NOMO-1 treated with DMSO at 0.1 percent for 48 hours (cell line): ENCODE measurements around the gene SGO2.
A peak's percentile ranks its signal among the peaks of the same experiment; 100 is the strongest.
"Not testable (repeated sequence)": the region's sequence is repeated elsewhere in the genome, so short reads cannot be mapped to it uniquely, and the experiment has no call there.

Source experiments
- DNase-seq: peaks from one replicate; lab custom pipeline; 2025; ENCODE audit not compliant: unreplicated experiment; lab: John Stamatoyannopoulos, UW

SGO2 gene

DNA sequence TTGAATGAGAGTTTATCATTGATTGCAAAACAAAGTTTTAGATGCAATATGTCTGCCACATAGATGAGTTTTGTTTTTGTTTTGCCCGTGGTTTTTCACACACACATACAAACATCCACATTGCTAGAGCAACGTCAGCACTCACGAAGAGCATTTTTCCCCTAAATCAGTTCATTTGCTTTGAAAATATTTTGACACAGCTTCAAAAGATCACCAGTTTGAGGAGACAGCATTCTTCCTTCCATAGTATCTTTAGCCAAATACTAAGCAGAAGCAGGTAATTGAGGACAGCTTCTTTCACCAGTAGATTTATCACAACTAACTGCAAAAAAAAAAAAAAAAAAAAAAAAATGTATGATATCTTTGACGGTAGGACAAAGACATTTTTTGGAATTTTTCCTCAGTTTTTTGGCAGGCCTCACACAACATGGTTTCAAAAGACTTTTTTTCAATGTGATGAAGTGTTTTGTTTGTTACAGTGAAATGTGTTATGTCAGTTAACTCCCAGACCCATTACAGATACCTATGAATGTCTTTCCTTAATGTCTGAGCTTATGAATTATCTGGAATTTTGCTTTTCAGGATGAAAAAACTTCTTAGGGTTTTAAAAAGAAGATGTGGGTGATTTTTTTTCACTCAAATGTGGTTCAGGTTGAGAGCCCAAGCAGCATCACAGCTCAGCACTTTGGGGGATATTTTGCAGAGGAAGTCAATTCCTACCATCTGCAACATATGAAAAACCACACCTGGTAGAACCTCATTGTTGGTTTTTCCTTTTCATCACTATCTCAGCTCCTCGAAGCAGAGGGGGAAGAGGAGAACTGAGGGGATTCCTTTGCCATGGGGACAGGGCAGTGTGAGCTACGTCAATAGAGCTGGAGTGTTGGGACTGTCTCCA lies 91.4 kb downstream of the SGO2 start:
- DNase-seq, result no peak

DNA sequence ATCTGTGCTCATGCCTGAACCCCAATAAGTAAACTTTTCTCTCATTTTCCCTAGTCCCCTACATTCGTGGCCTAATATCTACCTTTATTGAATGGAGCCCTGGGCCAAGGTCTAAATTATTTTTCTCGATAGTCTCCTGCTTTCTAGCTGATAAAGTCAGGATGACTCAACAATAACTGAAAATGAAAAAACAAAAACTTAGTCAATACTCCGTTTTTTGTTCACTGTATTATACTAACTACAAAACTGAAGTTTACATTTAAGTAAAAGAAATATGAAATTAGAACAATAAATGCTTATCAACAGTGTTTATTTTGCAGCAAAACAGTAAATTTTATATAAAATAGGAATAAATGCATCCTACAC lies 92.0 kb downstream of the SGO2 start:
- DNase-seq, result no peak

DNA sequence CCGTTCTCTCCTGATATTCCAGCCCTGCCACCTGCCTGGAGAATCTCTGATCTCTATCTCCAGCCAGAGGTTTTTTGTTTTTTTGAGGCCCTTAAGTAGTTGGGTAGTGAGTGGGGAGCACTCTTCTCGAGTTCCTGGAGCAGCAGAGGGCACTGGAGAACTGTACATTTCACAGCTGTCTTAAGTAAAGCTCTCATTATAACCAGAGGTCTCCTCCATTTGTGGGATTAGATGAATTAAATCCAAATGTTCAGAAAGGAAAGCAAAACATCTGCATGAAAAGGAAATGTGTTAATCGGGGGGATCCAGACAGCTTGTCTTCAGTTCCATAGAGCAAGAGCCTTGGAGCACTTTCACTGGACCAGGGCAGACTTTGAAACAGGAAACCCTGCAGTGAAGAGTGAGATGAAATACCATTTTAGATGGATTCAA lies 92.6 kb downstream of the SGO2 start:
- DNase-seq, result peak; percentile 43

DNA sequence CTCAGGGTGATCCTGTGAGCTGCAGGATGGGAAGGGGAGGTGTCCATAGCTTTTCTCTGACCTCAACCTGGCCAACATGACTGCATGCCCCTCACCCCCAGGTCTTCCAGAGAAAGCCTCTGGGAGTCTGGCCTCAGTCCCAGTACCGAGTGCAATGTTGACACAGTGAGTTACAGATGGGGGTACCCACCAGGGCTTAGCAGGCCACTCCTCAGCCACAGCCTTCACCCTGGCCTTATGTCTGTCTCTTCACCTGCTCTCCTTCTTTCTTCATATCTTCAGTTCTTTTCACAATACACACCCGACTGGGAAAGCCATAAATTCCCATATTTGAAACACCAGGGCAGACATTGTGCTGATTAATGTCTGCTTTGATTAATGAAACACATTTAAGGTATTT lies 93.3 kb downstream of the SGO2 start:
- DNase-seq, result no peak

DNA sequence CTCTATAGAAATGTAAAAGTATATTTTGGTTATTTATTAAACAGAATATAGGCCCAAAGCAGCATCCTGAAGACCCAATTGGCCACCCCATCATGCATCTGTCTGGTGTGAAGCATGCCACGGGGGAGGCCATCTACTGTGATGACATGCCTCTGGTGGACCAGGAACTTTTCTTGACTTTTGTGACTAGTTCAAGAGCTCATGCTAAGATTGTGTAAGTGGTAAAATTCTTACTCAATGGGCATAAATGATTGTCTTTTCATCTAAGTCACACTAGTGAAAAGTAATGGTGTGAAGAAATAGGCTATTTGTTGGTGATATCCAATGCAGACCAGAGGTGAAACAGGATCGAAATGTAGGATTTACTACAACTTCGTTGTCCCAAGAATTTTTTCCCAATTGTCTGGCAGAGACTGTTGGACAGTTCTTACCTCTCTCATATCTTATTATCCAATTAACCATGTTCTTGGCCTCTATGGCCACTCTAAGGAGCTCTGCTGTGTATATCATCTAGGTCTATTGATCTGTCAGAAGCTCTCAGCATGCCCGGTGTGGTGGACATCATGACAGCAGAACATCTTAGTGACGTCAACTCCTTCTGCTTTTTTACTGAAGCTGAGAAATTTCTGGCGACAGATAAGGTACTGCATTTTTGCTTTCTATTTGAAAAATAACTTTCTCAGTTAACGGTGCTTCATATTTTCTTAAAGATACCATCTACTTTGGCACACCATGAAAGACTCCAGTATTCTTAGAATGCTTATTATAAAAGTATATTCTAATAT lies 94.8 kb downstream of the SGO2 start:
- peak; percentile 56 for DNase-seq

DNA sequence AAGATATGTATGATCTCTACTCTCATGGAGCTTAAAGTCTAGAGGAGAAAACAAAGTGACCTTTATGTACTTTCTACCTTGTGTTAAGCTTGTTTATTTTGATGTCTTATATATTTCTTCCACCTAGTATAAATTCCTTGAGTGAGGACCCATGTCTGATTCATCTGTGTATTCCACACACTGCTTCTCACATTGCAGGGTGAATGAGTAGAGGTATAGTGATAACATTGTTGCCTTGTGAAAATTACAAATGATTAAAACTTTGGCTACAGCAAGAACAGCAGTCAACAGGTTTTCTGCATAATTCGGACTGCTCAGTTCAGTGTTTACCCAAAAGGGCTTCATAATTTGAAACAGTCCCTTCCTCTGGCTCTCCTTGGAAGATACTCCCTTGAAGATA lies 96.1 kb downstream of the SGO2 start:
- no peak for DNase-seq

DNA sequence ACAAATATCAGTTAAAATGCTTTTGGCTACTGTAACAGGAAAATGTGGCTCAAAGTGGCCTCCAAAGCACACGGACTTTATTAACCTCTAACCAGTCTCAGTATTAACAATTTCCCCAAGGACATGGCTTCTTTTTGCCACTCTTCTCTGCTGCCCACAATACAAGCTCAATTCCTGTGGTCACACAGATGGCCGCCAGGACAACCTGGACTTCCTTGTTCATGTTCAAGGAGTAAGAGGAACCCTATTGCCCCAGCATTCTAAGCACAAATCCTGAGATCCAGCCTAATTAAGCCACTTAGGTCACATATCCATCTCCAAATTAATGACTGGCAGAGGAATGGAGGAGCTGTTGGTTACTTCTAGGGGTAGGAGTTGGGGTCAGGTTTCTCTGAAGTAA lies 98.0 kb downstream of the SGO2 start:
- no peak for DNase-seq

DNA sequence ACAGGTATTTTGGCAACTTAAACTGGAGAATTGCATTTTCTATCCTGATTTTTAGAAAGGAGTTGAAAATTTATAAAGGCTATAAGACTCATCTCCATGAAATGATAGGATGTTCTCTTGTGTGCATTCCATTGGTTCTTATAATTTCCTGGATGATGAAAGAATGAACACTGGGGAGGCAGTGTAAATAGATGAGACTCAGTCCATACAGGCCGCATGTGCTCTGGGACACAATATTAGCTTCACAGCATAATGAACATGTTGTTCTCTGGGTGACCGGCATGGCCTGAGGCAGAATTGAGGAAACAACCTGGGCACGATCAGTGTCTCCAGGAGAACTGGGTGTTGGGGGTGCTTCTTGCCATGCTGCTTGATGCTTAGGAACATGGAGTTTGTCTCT lies 98.7 kb downstream of the SGO2 start:
- no peak for DNase-seq

DNA sequence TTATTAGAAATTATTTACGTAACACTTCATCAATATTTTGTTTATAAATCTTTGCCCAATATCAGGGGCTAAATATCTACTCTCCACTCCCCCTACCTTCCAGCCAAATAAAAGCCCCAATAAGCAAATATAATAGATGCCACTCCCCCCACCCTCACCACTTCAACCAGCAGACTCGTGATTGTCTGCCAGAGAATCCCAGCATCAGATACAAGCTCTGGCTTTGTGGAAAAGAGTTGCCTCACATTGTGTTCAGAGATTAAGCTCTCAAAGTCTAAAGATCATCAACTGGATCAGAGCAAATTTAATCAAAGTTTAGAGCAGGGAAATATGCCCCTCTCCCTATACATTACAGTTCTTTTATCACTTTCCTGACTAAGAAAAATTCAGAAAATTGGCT lies 99.3 kb downstream of the SGO2 start:
- DNase-seq, result no peak

DNA sequence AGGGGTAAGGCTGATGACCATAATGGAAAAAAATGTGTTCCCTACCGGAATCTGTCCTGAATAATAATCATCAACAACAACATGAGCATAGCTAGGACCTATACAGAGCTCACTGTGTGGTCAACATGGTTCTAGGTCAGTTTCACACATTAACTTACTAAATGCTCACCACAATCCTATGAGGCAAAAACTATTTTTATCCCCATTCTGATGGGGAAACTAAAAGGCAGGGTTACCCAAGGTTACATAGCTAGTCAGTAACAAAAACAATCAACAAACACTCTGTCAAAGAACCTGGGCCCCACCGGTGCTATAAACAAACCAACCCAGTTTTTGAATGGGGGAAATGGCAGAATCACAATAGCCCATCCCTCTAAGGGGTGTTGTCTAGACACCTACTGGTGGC lies 100.0 kb downstream of the SGO2 start:
- peak; percentile 60 for DNase-seq

DNA sequence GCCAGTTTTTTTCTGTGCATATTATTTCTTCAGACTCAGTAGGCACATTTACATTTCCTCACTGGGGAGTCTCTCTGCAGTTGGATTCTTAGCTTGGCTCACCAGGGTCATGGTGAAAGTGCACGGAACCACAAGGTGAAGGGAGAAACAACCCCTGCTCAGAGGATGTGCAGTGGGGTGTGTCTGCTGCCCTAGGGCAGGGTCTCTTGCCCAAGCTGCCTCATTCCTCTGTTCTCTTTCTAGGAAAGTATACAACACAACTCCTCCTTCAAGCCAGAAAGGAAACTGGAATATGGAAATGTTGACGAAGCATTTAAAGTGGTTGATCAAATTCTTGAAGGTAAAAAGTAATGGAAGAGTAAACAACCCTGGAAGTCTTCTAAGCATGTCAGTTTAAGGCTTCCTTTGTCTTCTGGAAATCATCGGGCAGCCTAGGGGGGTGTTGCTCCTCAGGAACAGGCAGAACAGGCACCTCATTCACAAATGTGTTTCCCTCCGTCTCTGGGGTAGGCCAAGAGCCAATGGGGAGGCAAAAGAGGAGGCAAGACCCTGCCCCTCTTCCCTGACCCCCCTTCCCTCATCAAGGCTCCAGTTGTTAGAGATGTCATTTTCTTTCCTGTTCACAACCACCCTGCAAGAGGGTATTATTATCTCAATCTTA lies 101.2 kb downstream of the SGO2 start:
- no peak for DNase-seq

DNA sequence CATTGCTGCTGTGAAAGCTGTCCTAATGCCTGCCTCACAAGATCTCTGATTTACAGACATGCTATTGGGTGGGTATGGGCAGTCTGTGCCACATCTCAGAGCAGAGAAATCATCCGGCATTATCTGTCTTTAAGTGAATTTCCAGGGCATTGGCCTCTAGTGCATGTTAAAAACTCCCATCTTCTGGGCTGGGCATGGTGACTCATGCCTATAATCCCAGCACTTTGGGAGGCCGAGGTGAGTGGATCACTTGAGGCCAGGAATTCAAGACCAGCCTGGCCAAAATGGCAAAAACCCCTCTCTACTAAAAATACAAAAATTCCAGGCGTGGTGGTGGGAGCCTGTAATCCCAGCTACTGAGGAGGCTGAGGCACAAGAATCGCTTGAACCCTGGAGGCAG lies 102.5 kb downstream of the SGO2 start:
- not testable (repeated sequence) for DNase-seq

DNA sequence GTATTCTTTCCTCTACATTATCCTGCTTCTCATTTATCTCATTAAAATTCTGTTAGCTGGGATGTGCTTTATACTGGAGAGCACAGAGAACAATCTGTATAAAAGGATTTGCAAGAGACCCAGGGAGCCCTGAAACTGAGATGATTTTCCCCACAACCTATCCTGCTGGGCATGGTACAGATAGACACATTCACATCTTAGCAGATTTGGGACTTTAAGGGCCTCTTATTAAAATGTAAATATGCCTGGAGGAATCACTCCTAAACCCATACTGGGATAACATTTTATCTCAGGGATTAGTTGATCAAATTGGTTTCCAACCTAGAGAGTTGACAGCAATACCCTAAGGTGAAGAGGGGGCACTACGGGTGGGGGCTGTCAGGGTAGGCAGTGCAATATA lies 105.3 kb downstream of the SGO2 start:
- no peak for DNase-seq
